A549 treated with Hydrocortisone at 1 μM for 4 hours (cell line): ENCODE measurements around the gene WNT1. TPM values are rescaled to one million over a fixed set of nuclear protein-coding genes. Genes with fewer than 3 reads are reported as not detected.

ENCODE experiments used
- total RNA-seq: library from RNA; stranded (reverse); fragments of 200-300 nt; extraction: Qiagen RNA extraction; gene quantifications from 5 replicates; pipeline ENCODE4 v1.2.3, GENCODE V29; 2022

WNT1 gene
- 0.07 to 0.15 TPM (median 0.12 TPM) in 5 replicates for total RNA-seq

DNA sequence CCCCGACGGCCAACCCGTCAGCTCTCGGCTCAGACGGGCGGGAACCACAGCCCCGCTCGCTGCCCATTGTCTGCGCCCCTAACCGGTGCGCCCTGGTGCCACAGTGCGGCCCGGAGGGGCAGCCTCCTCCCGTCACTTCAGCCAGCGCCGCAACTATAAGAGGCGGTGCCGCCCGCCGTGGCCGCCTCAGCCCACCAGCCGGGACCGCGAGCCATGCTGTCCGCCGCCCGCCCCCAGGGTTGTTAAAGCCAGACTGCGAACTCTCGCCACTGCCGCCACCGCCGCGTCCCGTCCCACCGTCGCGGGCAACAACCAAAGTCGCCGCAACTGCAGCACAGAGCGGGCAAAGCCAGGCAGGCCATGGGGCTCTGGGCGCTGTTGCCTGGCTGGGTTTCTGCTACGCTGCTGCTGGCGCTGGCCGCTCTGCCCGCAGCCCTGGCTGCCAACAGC lies at the start of gene WNT1:
Gene WNT1 (plus strand): TSS at position 32 of the 450 bp plus-strand sequence. CDS start 329 bp downstream, at position 361.

DNA sequence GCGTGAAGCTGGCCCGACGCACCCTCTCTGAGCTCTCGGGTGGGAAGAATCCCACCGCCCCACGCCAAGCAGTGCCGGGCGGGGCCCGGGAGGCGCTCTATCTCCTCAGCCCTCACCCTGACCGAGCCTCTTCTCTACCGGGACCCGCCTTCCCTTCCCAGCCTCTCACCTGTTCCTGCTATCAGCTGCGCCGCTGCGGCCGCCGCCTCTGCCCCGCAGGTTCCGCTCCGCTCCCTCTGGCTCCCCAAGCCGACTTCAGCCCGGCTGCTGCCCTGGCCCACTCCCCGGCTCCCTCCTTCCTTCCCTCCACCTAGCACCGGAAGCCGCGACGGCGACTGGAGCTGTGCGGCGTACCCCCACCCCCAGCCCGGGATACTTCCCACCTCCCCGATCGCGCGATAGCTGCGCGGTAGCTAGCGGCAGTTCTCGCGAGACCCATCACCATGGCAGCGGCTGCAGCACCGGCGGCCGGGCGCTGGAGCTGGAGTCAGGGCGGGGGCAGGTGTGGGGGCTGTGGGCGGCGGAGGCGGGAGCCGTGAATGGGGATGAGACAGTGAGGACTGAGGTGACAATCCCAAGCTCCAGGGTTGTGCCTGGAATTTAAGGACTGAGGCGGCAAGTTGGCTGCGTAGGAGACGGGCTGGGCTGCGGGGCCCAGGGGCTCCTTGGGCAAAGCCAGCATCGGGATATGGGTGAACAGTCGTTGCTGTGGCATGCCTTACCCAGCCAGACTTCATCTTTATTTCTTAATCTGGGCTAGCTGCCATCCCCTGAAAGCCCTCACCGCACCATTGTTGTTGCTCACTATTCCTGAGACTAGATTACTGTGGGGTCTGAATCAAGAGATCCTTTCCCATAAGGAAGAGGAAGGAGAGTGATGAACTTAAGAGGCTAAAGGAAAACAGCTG lies 20.7 kb upstream of the WNT1 start, which contains the start of gene ARF3:
Gene ARF3 (minus strand): TSS at position 347 of the 908 bp plus-strand sequence. CDS start 16,392 bp downstream, outside the sequence.

DNA sequence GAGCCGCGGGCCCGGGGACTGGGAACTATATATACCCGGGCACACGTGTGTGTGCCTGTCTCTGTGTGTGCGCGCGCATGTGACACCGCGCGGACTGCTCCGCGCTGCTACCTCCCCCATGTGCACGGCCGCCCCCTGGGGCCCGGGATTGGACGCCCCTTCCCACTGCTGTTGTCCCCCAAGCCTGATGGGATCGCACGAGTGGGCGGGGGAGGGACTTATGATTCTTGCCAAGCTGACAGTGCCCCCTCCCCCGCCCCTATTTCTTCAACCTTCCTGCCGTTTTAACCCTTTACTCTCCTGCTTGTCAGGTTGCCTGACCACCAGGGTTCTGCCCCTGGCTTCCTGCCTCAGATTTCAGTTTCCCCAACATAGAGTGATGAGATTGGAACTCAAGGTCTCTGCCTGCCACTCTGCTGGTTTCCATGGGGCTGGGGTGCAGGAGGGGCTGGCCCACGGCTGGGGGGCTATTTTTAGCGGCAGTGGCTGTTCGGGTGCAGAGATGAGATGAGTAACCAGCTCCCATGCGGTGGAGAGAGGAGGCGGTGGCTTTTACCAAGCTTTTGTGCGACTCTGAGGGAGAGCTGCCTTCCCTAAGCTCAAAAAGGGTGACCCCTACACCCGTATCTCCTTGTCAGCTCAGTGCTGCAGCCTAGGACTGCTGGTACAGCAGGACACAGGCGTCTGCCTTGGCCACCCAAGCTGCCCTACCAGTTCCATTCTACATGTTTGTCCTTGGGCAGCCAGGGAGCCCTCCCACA lies 21.4 kb downstream of the WNT1 start, which contains the start of gene DDN:
Gene DDN (minus strand): TSS at position 5 of the 761 bp plus-strand sequence. CDS start 88 bp downstream, outside the sequence.

DNA sequence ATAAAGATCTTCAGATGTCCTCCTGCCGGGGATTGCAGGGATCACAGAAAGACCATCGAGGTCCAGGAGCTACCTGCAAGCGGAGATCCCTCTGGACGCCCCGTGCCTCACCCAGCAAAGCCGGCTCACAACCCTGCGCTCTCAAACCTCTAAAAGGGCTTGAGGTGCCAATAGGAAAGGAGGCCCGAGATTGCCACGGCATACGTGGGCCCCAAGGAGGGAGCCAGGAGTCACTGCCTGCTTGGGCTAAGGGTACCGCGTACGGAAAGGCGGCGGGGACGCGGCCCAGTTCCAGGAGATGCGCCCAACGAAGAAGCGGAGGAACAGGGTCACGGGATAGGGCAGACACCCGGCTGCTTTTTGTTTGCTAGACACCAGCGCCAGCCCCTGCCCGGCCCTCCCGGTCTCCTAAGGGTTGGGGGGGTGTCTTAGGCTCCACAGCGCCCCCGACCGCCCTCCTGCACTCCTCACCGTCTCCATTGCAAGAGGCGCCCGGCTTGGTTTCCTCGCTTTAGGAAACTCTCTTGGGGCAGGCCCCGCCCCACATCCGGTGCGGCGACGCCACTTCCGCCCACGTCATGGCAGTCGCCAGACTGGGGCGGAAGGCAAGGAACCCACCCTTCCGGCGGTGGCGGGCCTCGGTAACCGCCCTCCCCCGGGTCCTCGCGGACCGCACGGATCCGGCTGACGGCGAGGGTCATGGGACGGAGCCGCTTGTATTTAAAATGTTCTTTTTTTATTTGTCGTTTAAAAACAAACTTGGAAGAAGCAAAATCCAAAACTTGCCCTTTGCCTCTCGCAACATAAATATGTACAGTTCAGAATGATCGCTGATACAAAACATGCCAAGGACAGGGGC lies 40.4 kb downstream of the WNT1 start, which contains the start of gene PRKAG1:
Gene PRKAG1 (minus strand): TSS at position 516 of the 859 bp plus-strand sequence. CDS start 36 bp downstream, at position 480.

Other genes with a start within 250 kb of the WNT1 start
- 9.9 to 14.6 TPM (median 12.8 TPM) in 5 replicates for gene ADCY6, start 189.2 kb upstream of the WNT1 start, total RNA-seq
- gene CACNB3, start 159.8 kb upstream of the WNT1 start, total RNA-seq = 31.1 to 39.6 TPM (median 34.9 TPM) in 5 replicates
- 74.2 to 96.4 TPM (median 76.2 TPM) in 5 replicates for gene DDX23, start 126.2 kb upstream of the WNT1 start, total RNA-seq
- gene RND1, start 112.5 kb upstream of the WNT1 start, total RNA-seq = 4.3 to 5.7 TPM (median 5.0 TPM) in 5 replicates
- 45.1 to 61.0 TPM (median 59.0 TPM) in 5 replicates for gene FKBP11, start 52.8 kb upstream of the WNT1 start, total RNA-seq
- 124 to 156 TPM (median 151 TPM) in 5 replicates for gene ARF3, start 20.8 kb upstream of the WNT1 start, total RNA-seq
- 1.8 to 2.3 TPM (median 2.0 TPM) in 5 replicates for gene WNT10B, start 6.6 kb upstream of the WNT1 start, total RNA-seq
- 0.62 to 0.75 TPM (median 0.68 TPM) in 5 replicates for gene DDN, start 21.1 kb downstream of the WNT1 start, total RNA-seq
- gene PRKAG1, start 40.5 kb downstream of the WNT1 start, total RNA-seq = 39.3 to 49.0 TPM (median 41.1 TPM) in 5 replicates
- 30.6 to 49.0 TPM (median 33.5 TPM) in 5 replicates for gene KMT2D, start 82.5 kb downstream of the WNT1 start, total RNA-seq
- gene RHEBL1, start 91.7 kb downstream of the WNT1 start, total RNA-seq = 3.2 to 4.9 TPM (median 4.6 TPM) in 5 replicates
- 0.03 TPM in 1 of 5 replicates, not detected in the others for gene DHH, start 116.5 kb downstream of the WNT1 start, total RNA-seq
- gene LMBR1L, start 132.5 kb downstream of the WNT1 start, total RNA-seq = 13.4 to 15.4 TPM (median 14.5 TPM) in 5 replicates
- 2,285 to 2,528 TPM (median 2,417 TPM) in 5 replicates for gene TUBA1B, start 153.1 kb downstream of the WNT1 start, total RNA-seq
- 182 to 235 TPM (median 228 TPM) in 5 replicates for gene TUBA1A, start 210.8 kb downstream of the WNT1 start, total RNA-seq